Mesodermal cell (in vitro differentiated cells): ENCODE results near the gene SAPCD1.

Experiments used
- H3K27ac ChIP-seq: 2 replicates; pipeline ENCODE4 v1.7.0; 2013; ENCODE audit warnings: mild to moderate bottlenecking, low read depth, low read length, moderate library complexity; ENCODE audit not compliant: severe bottlenecking
- H3K36me3 ChIP-seq: 2 replicates; pipeline ENCODE4 v1.7.1; 2013; ENCODE audit warnings: mild to moderate bottlenecking, low read length, moderate library complexity; ENCODE audit not compliant: control insufficient read depth, insufficient read depth
- H3K4me1 ChIP-seq: one replicate; pipeline ENCODE4 v1.7.1; 2013; ENCODE audit warnings: mild to moderate bottlenecking, low read length; ENCODE audit not compliant: insufficient read depth, control insufficient read depth, poor library complexity, severe bottlenecking
- H3K4me3 ChIP-seq: 2 replicates; pipeline ENCODE4 v1.7.0; 2013; ENCODE audit warnings: low read length, control low read depth, mild to moderate bottlenecking; ENCODE audit not compliant: insufficient read depth, poor library complexity, severe bottlenecking; ENCODE audit errors: extremely low read depth
- H3K9me3 ChIP-seq: 2 replicates; pipeline ENCODE4 v1.7.1; 2013; ENCODE audit warnings: mild to moderate bottlenecking, low read length, moderate library complexity; ENCODE audit not compliant: control insufficient read depth
- WGBS, 2 experiments: methylation state at CpG; one replicate each; pipeline ENCODE4 v1.1.5; 2013; ENCODE audit warnings: missing lambda C conversion rate in 2 of 2; ENCODE audit not compliant: insufficient coverage in 2 of 2; 5-methylcytosine and 5-hydroxymethylcytosine counted together

The SAPCD1 gene

GRCh38 chr6:31729979-31730630 is 32.4 kb upstream of the SAPCD1 start:
- Histone ChIP-seq H3K4me1 (peaks cover 30% of the 10 kb centered on the region), H3K4me3 (peak overlapping the region; percentile 94), H3K9me3 (no peaks in the 10 kb centered on the region), H3K36me3 (peaks cover 79% of the 10 kb centered on the region), H3K27ac (peak overlapping the region; percentile 94)
- 0 to 1% methylated on average over 26 to 34 of the region's 46 CpGs for WGBS, 2 experiments

- peaks cover 30% of the 10 kb centered on the region for H3K4me1 ChIP-seq
- no peaks in the 10 kb centered on the region for H3K9me3 ChIP-seq
- 85 to 90% methylated on average over 4 to 6 of the region's 11 CpGs for WGBS, 2 experiments
- H3K4me3 ChIP-seq, result peak overlapping the region; percentile 94
- peaks cover 74% of the 10 kb centered on the region for H3K36me3 ChIP-seq
- H3K27ac ChIP-seq, result peak overlapping the region; percentile 94
These were observed 31.8 kb upstream of the SAPCD1 start for GRCh38 chr6:31730631-31731086.

GRCh38 chr6:31732029-31732428 is 30.4 kb upstream of the SAPCD1 start:
- peak overlapping the region; percentile 5 for H3K27ac ChIP-seq
- H3K9me3 ChIP-seq, result no peaks in the 10 kb centered on the region
- H3K4me1 ChIP-seq, result peaks cover 36% of the 10 kb centered on the region
- H3K4me3 ChIP-seq, result no peak overlapping the region
- peaks cover 60% of the 10 kb centered on the region for H3K36me3 ChIP-seq
- 50 to 60% methylated on average over 1 to 2 of the region's 3 CpGs for WGBS, 2 experiments

GRCh38 chr6:31733734-31734133 is 28.7 kb upstream of the SAPCD1 start:
- Histone ChIP-seq H3K36me3 (peaks cover 43% of the 10 kb centered on the region), H3K4me3 (peak overlapping the region; percentile 98), H3K9me3 (no peaks in the 10 kb centered on the region), H3K27ac (peak overlapping the region; percentile 98), H3K4me1 (peaks cover 50% of the 10 kb centered on the region)
- WGBS, 2 experiments, result 92 to 96% methylated on average over 4 of the region's 4 CpGs

- Histone ChIP-seq H3K9me3 (no peaks in the 10 kb centered on the region), H3K4me1 (peaks cover 54% of the 10 kb centered on the region), H3K4me3 (peak overlapping the region; percentile 98), H3K36me3 (peaks cover 41% of the 10 kb centered on the region), H3K27ac (peak overlapping the region; percentile 98)
- WGBS, 2 experiments, result 0% methylated on average over 2 of the region's 2 CpGs; no CpG with 5 or more reads in 1 of the 2 experiments
These were observed 28.1 kb upstream of the SAPCD1 start for GRCh38 chr6:31734247-31734820.

- Histone ChIP-seq H3K27ac (peak overlapping the region; percentile 98), H3K4me1 (peaks cover 54% of the 10 kb centered on the region), H3K9me3 (no peaks in the 10 kb centered on the region), H3K36me3 (peaks cover 41% of the 10 kb centered on the region), H3K4me3 (peak overlapping the region; percentile 98)
- 0% methylated on average over 13 to 16 of the region's 18 CpGs for WGBS, 2 experiments
These were observed 27.5 kb upstream of the SAPCD1 start for GRCh38 chr6:31734821-31735406.

DNA sequence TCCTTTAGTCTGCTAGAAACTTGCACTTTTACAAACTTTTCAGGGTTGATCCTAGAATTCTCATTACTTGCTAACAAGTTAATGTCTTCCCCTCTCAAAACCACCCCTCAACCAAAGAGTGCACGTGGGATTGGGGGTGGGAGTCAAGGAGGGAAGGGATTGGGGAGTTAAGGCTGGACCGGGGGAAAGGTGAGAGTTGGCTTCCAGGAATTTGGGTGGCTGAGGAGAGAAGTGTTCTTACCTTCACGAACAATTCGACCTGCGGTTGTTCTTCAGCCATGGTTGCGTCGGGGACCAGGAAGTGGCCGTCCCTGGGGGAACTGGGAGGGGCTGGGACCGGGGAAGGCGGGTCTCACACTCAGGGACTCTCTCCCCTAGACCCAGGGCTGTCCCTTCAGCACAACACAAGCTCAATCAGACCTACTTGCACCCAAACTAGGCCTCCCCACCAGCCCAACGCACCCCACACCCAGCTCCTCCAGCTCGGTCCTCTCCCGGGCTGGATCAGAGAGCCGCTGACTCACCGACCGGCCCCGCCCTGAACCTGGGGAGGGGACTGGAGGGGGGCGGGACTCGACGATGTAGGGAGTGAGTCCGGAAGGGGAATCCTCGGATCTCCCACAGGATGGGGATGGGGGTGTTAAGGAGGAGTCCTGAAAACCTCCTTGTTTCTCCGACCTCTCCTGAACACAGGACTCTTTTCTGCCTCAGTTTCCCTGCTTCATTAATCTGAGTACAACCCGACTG is 26.3 kb upstream of the SAPCD1 start, which contains the start of gene CLIC1:
CLIC1 (minus strand) TSS at position 510 of the 747 bp plus-strand sequence; CDS start at position 280, 230 bp downstream.
- Histone ChIP-seq H3K36me3 (peaks cover 38% of the 10 kb centered on the region), H3K4me3 (peak within 1 kb of the TSS; percentile 98), H3K27ac (peak within 1 kb of the TSS; percentile 98), H3K9me3 (no peaks in the 10 kb centered on the region), H3K4me1 (peaks cover 53% of the 10 kb centered on the region)
- WGBS, 2 experiments, result 0% methylated on average over 1 to 9 of the region's 24 CpGs

DNA sequence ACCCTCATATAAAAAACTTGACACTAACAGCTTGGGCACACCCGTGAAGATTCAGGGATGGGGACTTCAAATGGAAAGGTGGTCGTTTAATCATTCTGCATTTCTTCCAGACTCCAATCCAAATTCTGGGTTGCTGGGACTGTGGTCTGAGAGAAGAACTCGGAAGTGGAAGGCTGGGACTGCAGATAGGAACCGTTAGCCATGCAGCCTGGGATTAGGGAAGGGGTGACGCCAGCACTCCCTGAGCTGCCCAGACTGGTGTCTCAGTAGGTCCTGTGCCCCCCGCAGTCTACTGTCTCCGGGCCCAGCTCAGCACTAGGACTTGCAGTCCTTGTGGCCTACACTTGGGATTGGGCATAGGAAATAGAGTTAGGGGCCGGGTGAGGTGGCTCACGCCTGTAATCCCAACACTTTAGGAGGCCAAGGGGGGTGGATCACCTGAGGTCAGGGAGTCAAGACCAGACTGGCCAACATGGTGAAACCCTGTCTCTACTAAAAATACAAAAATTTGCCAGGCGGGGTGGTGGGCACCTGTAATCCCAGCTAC is 25.6 kb upstream of the SAPCD1 start:
- Histone ChIP-seq H3K4me1 (peaks cover 46% of the 10 kb centered on the region), H3K36me3 (peaks cover 38% of the 10 kb centered on the region), H3K27ac (peak overlapping the region; percentile 98), H3K9me3 (no peaks in the 10 kb centered on the region), H3K4me3 (peak overlapping the region; percentile 98)
- 44 to 53% methylated on average over 6 to 8 of the region's 10 CpGs for WGBS, 2 experiments

DNA sequence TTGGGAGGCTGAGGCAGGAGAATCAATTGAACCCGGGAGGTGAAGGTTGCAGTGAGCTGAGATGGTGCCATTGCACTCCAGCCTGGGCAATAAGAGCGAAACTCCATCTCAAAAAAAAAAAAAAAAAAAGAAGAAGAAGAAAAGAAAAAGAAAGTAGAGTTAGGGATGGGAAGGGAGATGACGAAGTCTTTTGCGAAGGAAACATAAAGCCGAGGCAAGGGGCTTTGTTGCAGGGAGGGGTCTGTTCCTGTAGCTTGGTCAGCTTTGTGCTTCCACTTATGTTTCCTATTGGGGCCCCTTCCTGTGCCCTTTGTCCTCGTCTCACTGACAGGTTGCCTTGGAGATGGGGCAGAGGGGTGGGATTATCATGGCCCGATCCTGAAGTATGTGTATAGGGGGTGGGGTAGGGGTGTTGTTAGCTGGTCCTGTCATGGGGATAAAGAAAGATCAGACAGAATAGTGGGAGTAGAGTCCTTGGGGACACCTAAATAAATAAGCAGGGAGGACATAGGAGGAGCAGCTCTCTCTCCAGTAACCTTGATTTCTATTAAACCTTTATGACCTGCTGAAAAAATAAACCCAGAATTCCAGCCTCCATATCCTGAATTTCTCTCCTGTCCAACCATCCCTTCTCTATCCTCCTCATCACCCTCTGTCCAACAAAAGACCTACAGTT is 25.0 kb upstream of the SAPCD1 start:
- H3K9me3 ChIP-seq, result no peaks in the 10 kb centered on the region
- H3K4me1 ChIP-seq, result peaks cover 40% of the 10 kb centered on the region
- H3K4me3 ChIP-seq, result peak overlapping the region; percentile 98
- H3K27ac ChIP-seq, result peak overlapping the region; percentile 98
- WGBS, 2 experiments, result 31 to 38% methylated on average over 3 to 5 of the region's 7 CpGs
- H3K36me3 ChIP-seq, result peaks cover 38% of the 10 kb centered on the region
